Limb (tissue), 2 donors: ENCODE data around the gene CALM3.

Experiments used
- DNase-seq, 2 donors: peaks; one replicate each; pipeline ENCODE4 v3.0.0-alpha.2; 2016; ENCODE audit errors: extremely low spot score in 2 of 2

The CALM3 gene

GRCh38 chr19:46635920-46636761 lies 35.0 kb downstream of the CALM3 start, which contains the start of gene GNG8:
Gene GNG8, minus strand, starts transcription at chr19:46636202. Its CDS starts 1,520 bp downstream, at chr19:46634682.
- DNase-seq, result no peak

- no peak for DNase-seq
Observed at GRCh38 chr19:46637224-46637623, 36.1 kb downstream of the CALM3 start.

GRCh38 chr19:46639358-46640182 lies 38.4 kb downstream of the CALM3 start:
- peak; percentile 87 to 90 for DNase-seq

DNA sequence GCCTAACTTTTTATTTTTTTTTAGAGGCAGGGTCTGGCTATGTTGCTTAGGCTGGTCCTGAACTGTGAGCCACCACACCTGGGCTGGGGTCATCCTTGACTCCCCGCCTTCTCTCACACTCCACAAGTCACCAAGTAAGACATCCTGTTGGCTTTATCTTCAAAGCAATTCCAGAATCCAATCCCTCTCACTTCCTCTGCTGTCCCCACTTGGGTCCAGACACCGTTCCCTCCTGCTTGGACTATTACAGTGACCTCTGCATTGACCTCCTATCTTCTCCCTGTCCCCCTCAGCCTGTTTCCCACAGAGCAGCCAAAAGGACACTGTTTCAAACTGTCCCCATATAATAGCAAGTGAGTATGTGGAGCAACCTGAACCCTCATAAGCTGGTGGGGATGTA lies 39.5 kb downstream of the CALM3 start:
- DNase-seq, result no peak

DNA sequence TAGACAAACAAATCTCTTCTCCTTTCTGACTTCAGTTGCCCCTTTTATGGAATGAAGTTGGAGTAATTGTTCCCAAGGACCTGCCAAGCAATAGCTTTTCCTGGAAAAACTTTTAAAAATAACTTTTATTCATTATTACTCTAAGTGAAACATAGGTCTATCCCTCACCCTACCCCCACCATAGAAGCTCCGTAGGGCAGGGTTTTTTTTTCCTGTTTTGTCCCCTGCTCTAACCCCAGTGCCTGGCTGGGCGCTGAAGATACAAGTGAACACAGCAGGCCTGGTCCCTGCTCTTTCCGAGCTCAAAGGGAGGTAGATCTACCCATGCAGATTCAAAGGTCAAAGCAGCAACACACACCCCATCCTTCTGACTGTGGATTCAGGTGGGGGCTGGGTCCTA lies 43.6 kb downstream of the CALM3 start:
- no peak for DNase-seq

GRCh38 chr19:46646402-46646801 lies 45.3 kb downstream of the CALM3 start:
- no peak for DNase-seq

DNA sequence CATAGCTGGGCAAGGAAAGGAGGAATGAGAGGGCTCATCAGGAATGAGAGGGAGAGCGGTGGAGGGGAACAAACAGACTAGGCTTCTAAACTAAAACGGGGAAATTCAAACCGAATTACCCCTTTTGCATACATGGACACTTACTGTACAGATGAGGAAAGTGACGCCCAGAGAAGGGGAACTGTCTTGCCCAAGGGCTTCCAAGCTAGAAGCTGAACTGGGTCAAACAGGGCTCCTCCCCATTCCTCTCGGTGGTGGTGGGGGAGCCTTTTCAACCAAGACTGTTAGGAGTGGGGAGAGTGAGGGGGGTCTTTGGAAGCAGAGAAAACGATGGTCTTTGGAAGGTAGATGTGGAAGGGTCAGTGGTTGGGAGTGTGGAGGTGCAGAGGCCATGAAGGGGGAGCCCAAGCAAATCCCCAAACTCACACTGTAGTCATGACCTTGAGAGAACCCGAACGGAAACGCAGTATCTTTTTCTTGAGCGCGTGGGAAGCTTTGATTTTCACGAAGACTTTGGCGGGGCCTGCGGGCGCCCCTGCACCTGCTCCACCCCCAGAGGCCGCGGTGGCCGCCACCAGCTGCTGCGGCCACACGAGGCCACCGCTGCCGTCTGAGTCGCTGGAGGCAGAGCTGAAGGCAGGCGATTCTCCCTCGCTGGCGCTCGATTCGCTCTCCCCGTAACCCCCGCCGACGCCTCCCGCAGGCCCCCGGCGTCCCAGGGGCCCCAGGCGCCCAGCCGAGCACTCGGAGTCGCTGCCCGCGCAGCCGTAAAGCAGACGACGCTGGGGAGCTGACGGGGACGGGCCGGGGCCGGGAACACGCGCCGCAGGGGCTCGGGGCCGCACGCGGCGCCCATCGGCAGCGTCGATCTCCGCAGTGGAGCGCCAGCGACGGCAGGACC lies 47.2 kb downstream of the CALM3 start:
- DNase-seq, result no peak

- no peak for DNase-seq
Observed at GRCh38 chr19:46648961-46649960, 48.1 kb downstream of the CALM3 start.

DNA sequence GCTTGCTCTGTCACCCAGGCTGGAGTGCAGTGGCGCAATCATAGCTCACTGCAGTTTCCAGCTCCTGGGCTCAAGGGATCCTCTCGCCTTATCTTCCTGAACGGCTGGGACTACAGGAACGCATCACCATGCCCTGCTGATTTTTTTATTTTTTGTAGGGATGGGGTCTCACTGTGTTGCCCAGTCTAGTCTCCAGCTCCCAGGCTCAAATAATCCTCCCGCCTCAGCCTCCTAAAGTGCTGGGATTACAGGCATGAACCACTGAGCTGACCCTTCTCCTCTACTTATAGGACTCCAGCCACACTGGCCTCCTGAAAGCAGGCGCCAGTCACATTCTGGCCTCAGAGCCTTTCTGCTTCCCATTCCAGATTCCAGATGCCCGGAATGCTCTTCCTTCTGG lies 49.3 kb downstream of the CALM3 start:
- no peak for DNase-seq

DNA sequence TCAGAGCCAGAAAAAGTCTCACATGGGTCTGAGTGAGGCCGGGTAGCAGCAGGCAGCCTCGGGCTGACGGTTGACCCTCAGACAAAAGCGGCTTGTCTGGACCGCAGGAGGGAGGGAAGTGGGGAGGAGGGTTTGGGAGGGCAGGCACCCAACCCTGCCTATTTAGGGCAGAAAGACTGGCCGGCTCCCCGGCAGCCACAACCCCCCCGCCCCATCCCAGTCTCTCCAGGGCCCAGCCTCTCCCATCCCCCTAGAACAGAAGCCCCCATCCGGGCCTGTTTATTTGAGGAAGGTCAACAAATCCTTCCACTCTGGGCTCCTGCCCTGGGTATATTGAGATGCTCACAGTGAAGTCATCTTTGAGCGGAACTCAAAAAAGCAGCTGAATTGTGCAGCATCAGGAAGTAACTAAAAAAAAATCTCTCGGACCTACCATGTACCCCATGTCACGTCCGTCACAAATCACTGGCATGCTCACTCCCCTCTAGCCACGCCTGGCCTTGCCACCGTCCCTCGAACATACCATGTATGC lies 53.6 kb downstream of the CALM3 start:
- DNase-seq, result peak in 1 of 2 donors; percentile 61

DNA sequence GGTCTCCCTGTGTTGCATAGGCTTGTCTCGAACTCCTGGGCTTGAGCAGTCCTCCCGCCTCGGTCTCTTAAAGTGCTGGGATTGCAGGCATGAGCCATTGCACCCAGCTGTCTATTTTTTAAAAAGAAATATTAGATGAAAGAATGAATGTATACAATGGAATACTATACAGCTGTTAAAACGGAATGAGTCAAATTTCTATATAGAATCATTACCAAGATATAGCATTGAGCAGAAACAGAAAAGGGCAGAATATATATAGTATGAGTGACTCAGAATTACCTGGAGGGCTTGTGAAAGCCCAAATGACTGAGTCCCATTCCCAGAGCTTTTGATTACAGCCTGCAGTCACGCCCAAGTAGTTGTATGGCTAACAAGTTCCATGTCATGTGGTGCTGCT lies 55.4 kb downstream of the CALM3 start:
- no peak for DNase-seq

- peak; percentile 45 to 81 for DNase-seq
Observed at GRCh38 chr19:46659151-46660007, 58.2 kb downstream of the CALM3 start.

- DNase-seq, result peak; percentile 27 to 74
Observed at GRCh38 chr19:46660008-46660517, 58.9 kb downstream of the CALM3 start.
